GM23338 (cell line): ENCODE results near the gene SP140L.

Experiments used
- CTCF ChIP-seq, 2 experiments: fragments of 200-600 bp in 1 of 2; sonication (generic) in 1 of 2; conservative IDR thresholded peaks; 2 replicates each; pipeline versions ENCODE4 v1.5.1 to v1.6.1; 2016 to 2017; ENCODE audit warnings: antibody characterized with exemption in 2 of 2, low read depth in 2 of 2, mild to moderate bottlenecking in 2 of 2, moderate library complexity in 1 of 2
- POLR2AphosphoS5 ChIP-seq: IDR thresholded peaks from 2 replicates; pipeline ENCODE4 v1.6.1; 2016; ENCODE audit warnings: antibody characterized with exemption, low read depth

GRCh38 chr2:230422149-230422548, 95.2 kb downstream of the SP140L start:
- no peak for TF ChIP-seq CTCF (conservative IDR thresholded peaks at IDR 0.05; ENCODE audit: low read depth in 2 of 2)
- TF ChIP-seq POLR2AphosphoS5: no peak
